Motor neuron (in vitro differentiated cells): ENCODE results near the gene TRAPPC4. TPM values are rescaled to one million over a fixed set of nuclear protein-coding genes. Genes with fewer than 3 reads are reported as not detected.
"Not testable (repeated sequence)": the region's sequence is repeated elsewhere in the genome, so short reads cannot be mapped to it uniquely, and the experiment has no call there.

Experiments used
- ATAC-seq, 8 experiments: fragments of 200-7000 bp; cut with Tn5 transposase; replicated peaks in 6 of 8; 2 replicates each; pipeline ENCODE4 v1.8.0; 2021; ENCODE audit warnings: mild to moderate bottlenecking in 8 of 8, moderate library complexity in 8 of 8
- H3K27ac ChIP-seq, 2 donors: fragments of 250-450 bp; sonication (Bioruptor Pico); 2 replicates each; pipeline ENCODE4 v1.9.0; 2021; ENCODE audit warnings: antibody characterized with exemption in 2 of 2, mild to moderate bottlenecking in 2 of 2, moderate library complexity in 1 of 2
- H3K4me1 ChIP-seq, 2 donors: fragments of 250-450 bp; sonication (Bioruptor Pico); replicated peaks in 1 of 2; 2 replicates each; pipeline ENCODE4 v1.6.1; 2021; ENCODE audit warnings: antibody characterized with exemption in 2 of 2, mild to moderate bottlenecking in 2 of 2, moderate library complexity in 1 of 2
- H3K4me3 ChIP-seq, 5 donors: fragments of 250-450 bp; sonication (Bioruptor Pico); 2 replicates each; pipeline ENCODE4 v1.9.0; 2021; ENCODE audit warnings: antibody characterized with exemption in 5 of 5, mild to moderate bottlenecking in 5 of 5, moderate library complexity in 4 of 5
- WGBS, 10 experiments: fragments of 450-650 bp; shearing (Covaris generic); methylation state at CpG; one replicate each; pipeline ENCODE4 v1.0.0; 2022; 5-methylcytosine and 5-hydroxymethylcytosine counted together
- in situ Hi-C, 9 experiments: fragments of 400-800 bp; cut with MboI; loops; one replicate each; pipeline ENCODE4 v1.15.0; 2021; ENCODE audit warnings: low sequenced_read_pairs in 9 of 9, low pct_unique_long_range_greater_than_20kb in 2 of 9; ENCODE audit not compliant: unreplicated experiment in 9 of 9
- total RNA-seq, 8 experiments: library from RNA; unstranded; fragments of 300-600 nt; gene quantifications; 2 replicates each; pipeline versions ENCODE4 v1.2.3 to v1.2.4, GENCODE V29; 2022

The TRAPPC4 gene, protein sequence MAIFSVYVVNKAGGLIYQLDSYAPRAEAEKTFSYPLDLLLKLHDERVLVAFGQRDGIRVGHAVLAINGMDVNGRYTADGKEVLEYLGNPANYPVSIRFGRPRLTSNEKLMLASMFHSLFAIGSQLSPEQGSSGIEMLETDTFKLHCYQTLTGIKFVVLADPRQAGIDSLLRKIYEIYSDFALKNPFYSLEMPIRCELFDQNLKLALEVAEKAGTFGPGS
- total RNA-seq: 100 to 1,000 TPM in 4 of 8 experiments, 10 to 100 TPM in 4; 66.1 to 150 (median 105) TPM

DNA sequence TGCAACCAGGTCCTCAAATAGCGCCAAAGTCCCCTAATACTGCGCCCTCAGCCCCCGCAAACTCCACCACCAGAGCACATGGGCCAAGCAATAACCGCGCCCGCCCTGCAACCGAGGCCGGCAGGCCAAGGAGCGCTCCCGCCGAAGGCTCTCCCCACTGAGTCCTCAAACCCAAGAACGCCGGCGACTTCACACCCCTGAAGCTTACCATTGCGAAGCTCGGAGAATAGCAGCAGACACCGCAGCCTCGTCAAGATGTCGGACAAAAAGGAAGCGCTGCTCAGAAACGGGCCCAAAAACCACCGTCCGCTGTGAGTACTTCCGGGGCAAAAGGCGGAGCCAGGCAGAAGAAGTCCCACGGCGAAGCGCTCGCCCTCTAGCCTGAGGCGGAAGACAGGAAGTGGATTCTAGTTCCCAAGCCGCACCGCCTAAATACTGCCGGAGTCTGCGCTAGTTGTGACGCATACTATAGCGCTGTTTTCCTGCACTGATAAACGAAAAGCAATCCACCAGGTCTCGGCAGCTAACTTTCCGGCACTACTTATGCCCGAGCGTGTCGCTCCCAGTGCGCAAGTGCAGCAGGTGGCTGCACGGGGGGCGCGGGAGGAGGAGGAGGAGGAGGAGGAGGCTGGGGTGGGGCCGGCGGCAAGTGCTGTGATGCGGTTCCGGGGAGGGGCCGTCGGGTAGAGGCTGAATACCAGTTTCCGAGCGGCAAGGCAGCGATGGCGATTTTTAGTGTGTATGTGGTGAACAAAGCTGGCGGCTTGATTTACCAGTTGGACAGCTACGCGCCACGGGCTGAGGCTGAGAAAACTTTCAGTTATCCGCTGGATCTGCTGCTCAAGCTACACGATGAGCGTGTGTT lies at the start of gene TRAPPC4, which contains the start of gene RPS25:
Gene TRAPPC4 (plus strand): TSS at position 693 of the 865 bp plus-strand sequence. CDS start 30 bp downstream, at position 723.
Gene RPS25 (minus strand): TSS at position 270 of the 865 bp plus-strand sequence. CDS start 59 bp downstream, at position 211.
- Histone ChIP-seq H3K27ac (peak within 1 kb of the TSS; percentile 81 to 96), H3K4me3 (peak within 1 kb of the TSS; percentile 60 to 83 (median 72)), H3K4me1 (peaks cover 15 to 19% of the 10 kb centered on the region in 2 donors)
- WGBS, 10 experiments: 0 to 20% (median 0%) methylated on average over 1 to 16 of the region's 63 CpGs; no CpG with 5 or more reads in 3 of the 10 experiments
- ATAC-seq: peak; percentile 89 to 96 (median 94)
- in situ Hi-C loops: no loop called here

DNA sequence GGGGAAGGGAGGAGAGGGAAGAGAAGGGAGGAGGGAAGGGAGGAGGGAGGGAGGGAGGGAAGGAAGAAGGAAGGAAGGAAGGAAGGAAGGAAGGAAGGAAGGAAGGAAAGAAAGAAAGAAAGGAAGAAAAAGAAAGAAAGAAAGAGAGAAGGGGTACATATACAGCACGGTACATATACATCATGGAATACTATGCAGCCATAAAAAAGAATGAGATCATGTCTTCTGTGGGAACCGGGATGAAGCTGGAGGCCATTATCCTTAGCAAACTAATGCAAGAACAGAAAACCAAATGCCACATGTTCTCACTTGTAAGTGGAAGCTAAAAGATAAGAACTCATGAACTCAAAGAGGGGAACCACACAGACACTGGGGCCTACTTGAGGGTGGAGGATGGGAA lies 49.1 kb upstream of the TRAPPC4 start:
- H3K4me1 ChIP-seq, ATAC-seq, H3K4me3 ChIP-seq, H3K27ac ChIP-seq: not testable (repeated sequence)
- WGBS, 10 experiments: 25 to 100% (median 94%) methylated on average over 1 to 2 of the region's 2 CpGs; no CpG with 5 or more reads in 3 of the 10 experiments
- in situ Hi-C loops: loop anchor here in 5 of 9 experiments (25.0 kb wide), 1 partner anchor 282 kb away; the partner anchor contains the start of gene TREH (in 5 of the 5)

GRCh38 chr11:118971646-118972045 lies 46.9 kb upstream of the TRAPPC4 start, which contains the start of gene FOXR1:
TSS of gene FOXR1 (plus strand) at chr11:118971761. CDS start at chr11:118971932, 171 bp downstream.
- no peak for ATAC-seq
- H3K4me1 ChIP-seq: no peaks in the 10 kb centered on the region
- no peak within 1 kb of the TSS for H3K27ac ChIP-seq
- in situ Hi-C loops: loop anchor here in 5 of 9 experiments (25.0 kb wide), 1 partner anchor 284 kb away; the partner anchor contains the start of gene TREH (in 5 of the 5)
- no peak within 1 kb of the TSS for H3K4me3 ChIP-seq
- 40 to 100% (median 58%) methylated on average over 1 to 6 of the region's 33 CpGs; no CpG with 5 or more reads in 4 of the 10 experiments for WGBS, 10 experiments

- H3K27ac ChIP-seq: no peak overlapping the region
- 50 to 100% (median 100%) methylated on average over 2 of the region's 2 CpGs; no CpG with 5 or more reads in 4 of the 10 experiments for WGBS, 10 experiments
- H3K4me3 ChIP-seq: no peak overlapping the region
- peak in 2 of 8 experiments; percentile 37 to 52 for ATAC-seq
- no peaks in the 10 kb centered on the region for H3K4me1 ChIP-seq
- in situ Hi-C loops: loop anchor here in 5 of 9 experiments (25.0 kb wide), 1 partner anchor 287 kb away; the partner anchor contains the start of gene TREH (in 5 of the 5)
Observed at GRCh38 chr11:118973985-118974384, 44.6 kb upstream of the TRAPPC4 start.

DNA sequence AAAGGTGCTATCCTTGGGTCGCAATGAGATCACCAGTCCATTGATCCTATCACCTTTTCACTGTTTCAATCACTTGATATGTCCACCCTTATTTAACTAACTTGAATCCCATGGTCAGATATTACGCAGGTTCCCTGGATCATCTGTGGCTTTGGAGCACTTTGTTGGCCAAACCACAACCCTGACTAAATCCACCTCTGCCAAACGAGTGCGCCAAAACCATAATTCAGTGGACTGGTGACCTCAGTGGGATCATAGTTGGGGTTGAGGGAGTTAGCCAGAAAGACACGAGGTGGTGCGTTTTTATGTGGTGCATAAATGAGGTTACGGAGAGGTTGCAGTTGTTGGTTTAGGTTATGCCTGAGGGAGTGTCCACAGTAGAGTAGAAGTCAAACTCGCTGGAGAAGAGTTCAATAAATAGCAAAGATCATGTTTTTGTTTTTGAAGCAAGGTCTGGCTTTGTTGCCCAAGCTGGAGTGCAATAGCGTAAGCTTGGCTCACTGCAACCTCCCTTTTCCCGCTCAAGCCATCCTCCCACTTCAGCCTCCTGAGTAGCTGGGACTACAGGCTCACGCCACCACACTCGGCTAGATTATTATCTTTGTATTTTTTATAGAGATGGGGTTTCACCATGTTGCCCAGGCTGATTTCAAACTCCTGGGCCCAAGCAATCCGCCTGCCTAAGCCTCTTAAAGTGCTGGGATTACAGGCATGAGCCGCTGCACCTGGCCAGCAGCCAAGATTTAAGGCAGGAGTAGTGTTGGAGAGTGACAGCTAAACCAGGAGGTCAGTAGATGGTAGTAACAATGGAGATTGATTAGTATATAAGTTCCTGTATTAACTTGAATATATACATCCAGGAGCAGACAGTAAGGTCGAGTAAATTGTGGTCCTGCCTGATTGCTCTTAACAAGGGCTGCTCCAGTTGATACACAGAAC lies 42.5 kb upstream of the TRAPPC4 start:
- in situ Hi-C loops: no loop called here
- no peak for ATAC-seq
- no peak overlapping the region for H3K4me3 ChIP-seq
- no peaks in the 10 kb centered on the region for H3K4me1 ChIP-seq
- no peak overlapping the region for H3K27ac ChIP-seq
- WGBS, 10 experiments: 36 to 92% (median 80%) methylated on average over 1 to 14 of the region's 15 CpGs; no CpG with 5 or more reads in 1 of the 10 experiments

- Histone ChIP-seq H3K4me1 (no peaks in the 10 kb centered on the region), H3K27ac (no peak overlapping the region), H3K4me3 (no peak overlapping the region)
- 0 to 40% (median 0%) methylated on average over 1 to 2 of the region's 9 CpGs; no CpG with 5 or more reads in 6 of the 10 experiments for WGBS, 10 experiments
- peak in 1 of 8 experiments; percentile 37 for ATAC-seq
- in situ Hi-C loops: no loop called here
Observed at GRCh38 chr11:118979434-118979833, 39.1 kb upstream of the TRAPPC4 start.

DNA sequence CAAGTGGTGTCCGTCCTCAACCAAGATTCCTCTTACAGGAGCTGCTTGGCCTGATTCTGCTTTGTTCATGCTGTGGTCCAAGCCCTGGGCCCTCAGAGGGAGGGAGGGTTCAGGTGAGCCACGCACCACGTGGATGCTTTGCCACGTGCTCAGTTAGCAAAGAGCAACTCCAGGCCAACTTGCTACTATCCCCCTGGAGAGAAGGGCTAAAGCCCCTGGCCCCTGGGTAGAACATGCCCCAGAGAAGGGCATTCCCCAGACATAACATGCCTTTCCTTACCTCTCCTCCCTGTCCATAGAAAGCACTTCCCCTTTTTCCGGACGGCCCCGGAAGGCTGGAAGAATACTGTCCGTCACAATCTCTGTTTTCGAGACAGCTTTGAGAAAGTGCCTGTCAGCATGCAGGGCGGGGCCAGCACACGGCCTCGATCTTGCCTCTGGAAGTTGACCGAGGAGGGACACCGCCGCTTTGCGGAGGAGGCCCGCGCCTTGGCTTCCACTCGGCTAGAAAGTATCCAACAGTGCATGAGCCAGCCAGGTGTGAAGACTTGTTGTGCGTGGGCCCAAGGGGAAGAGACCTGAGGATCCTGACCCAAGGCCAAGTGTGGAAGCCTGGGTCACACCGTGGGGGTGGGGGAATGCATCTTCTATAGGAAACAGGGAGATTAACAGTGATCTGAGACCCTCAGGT lies 38.2 kb upstream of the TRAPPC4 start:
- 0 to 63% (median 56%) methylated on average over 8 to 15 of the region's 21 CpGs; no CpG with 5 or more reads in 5 of the 10 experiments for WGBS, 10 experiments
- no peaks in the 10 kb centered on the region for H3K4me1 ChIP-seq
- ATAC-seq: peak in 5 of 8 experiments; percentile 9 to 97 (median 66)
- H3K27ac ChIP-seq: no peak overlapping the region
- no peak overlapping the region for H3K4me3 ChIP-seq
- in situ Hi-C loops: no loop called here

GRCh38 chr11:118984337-118984736 lies 34.2 kb upstream of the TRAPPC4 start:
- H3K4me1 ChIP-seq, ATAC-seq, H3K4me3 ChIP-seq, in situ Hi-C loops, H3K27ac ChIP-seq: not testable (repeated sequence)
- 0 to 76% (median 73%) methylated on average over 1 to 8 of the region's 8 CpGs; no CpG with 5 or more reads in 4 of the 10 experiments for WGBS, 10 experiments

DNA sequence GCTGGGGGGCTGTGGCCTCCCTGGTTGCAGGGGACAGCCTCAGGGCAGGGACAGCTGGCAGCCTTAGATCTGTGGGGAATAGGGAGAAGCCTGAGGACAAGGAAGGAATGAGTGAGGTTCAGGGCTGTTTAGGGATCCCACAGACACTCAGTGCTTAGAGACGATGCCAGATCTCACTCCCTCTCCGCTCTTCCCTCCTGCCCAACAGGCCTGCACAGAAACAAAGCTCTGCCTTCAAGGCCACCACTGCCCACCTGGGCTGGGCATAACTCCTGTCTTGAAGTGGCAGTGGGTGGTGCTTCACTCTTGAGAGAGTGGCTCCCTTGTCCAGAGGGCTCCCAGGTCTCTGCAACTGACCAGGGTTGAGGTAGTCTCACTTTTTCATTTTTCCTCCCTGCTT lies 33.7 kb upstream of the TRAPPC4 start:
- Histone ChIP-seq H3K27ac (no peak overlapping the region), H3K4me3 (no peak overlapping the region), H3K4me1 (no peaks in the 10 kb centered on the region)
- ATAC-seq: no peak
- no CpG with 5 or more reads among the region's 2 CpGs for WGBS, 10 experiments
- in situ Hi-C loops: no loop called here

DNA sequence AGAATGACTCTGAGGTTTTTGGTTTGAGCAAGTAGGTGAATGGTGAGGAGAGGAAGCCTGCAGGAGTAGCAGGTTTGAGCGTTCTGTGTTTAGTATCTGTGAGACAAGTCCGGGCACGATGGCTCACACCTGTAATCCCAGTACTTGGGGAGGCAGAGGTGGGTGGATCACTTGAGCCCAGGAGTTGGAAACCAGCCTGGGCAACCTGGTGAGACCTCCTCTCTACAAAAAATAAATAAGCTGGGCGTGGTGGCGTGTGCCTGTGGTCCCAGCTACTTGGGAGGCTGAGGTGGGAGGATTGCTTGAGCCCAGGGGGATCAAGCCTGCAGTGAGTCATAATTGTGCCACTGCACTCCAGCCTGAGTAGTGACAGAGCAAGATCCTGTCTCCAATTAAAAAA lies 30.3 kb upstream of the TRAPPC4 start:
- H3K4me3 ChIP-seq: no peak overlapping the region
- no peak for ATAC-seq
- no peaks in the 10 kb centered on the region for H3K4me1 ChIP-seq
- in situ Hi-C loops: no loop called here
- H3K27ac ChIP-seq: no peak overlapping the region
- 80 to 100% (median 87%) methylated on average over 1 to 3 of the region's 5 CpGs; no CpG with 5 or more reads in 3 of the 10 experiments for WGBS, 10 experiments

- H3K4me3 ChIP-seq, H3K27ac ChIP-seq, ATAC-seq, in situ Hi-C loops, H3K4me1 ChIP-seq: not testable (repeated sequence)
- WGBS, 10 experiments: no CpG with 5 or more reads among the region's 44 CpGs
Observed at GRCh38 chr11:118991486-118992038, 27.0 kb upstream of the TRAPPC4 start.
